ENCODE measurements around the gene GGN. TPM values are rescaled to one million over a fixed set of nuclear protein-coding genes. Genes with fewer than 3 reads are reported as not detected.

The GGN gene
- total and polyA plus RNA-seq, 9 of the 15 experiments (the other 6 are each of a cell fraction or from before 2014, with no cell fraction given), result 0.15 to 0.33 TPM; not detected in 7

- TF ChIP-seq GABPB1 (CRISPR knock-in tag; IDR thresholded peaks at IDR 0.05) (0 out of 2 replicates have a peak, but pooled peaks have one; percentile 23), SMC3 (conservative IDR thresholded peaks at IDR 0.05; ENCODE audit: insufficient read depth, low read depth, low read length) (no peak), HDAC1 (IDR thresholded peaks at IDR 0.05) (peak in 1 of 2 experiments; percentile 88; a peak in 2 of 4 replicates), NONO (IDR thresholded peaks at IDR 0.05; ENCODE audit: low read depth in 2 of 2, low read length in 1 of 2) (no peak), ZNF561 (CRISPR knock-in tag; conservative IDR thresholded peaks at IDR 0.05) (no peak), KLF13 (tag; IDR thresholded peaks at IDR 0.05; ENCODE audit: borderline replicate concordance, low read depth) (no peak), TFAP4 (CRISPR knock-in tag; IDR thresholded peaks at IDR 0.05; ENCODE audit: borderline replicate concordance) (no peak; the same call in 1 of the 2 replicates), RFX5 (IDR thresholded peaks at IDR 0.05; ENCODE audit: low read depth, low read length) (no peak), ZNF717 (CRISPR knock-in tag; IDR thresholded peaks at IDR 0.05) (no peak), SRSF9 (IDR thresholded peaks at IDR 0.05; ENCODE audit: borderline replicate concordance, low read depth, low read length) (no peak), KDM4B (IDR thresholded peaks at IDR 0.05; ENCODE audit: borderline replicate concordance in 2 of 2, low read depth in 1 of 2) (no peak), NCOR1 (IDR thresholded peaks at IDR 0.05) (no peak), ZNF76 (CRISPR knock-in tag; IDR thresholded peaks at IDR 0.05; ENCODE audit: borderline replicate concordance) (no peak), SUPT5H (IDR thresholded peaks at IDR 0.05) (peak; percentile 79), LCOR (CRISPR knock-in tag; IDR thresholded peaks at IDR 0.05) (no peak), NFIX (CRISPR knock-in tag; IDR thresholded peaks at IDR 0.05; ENCODE audit: low read depth) (no peak), ZNF41 (CRISPR knock-in tag; conservative IDR thresholded peaks at IDR 0.05) (no peak), CEBPG (CRISPR knock-in tag; IDR thresholded peaks at IDR 0.05) (no peak), CEBPG (tag; conservative IDR thresholded peaks at IDR 0.05 in 1 of 2, IDR thresholded peaks at IDR 0.05 in 1 of 2) (no peak), EWSR1 (IDR thresholded peaks at IDR 0.05; ENCODE audit: borderline replicate concordance, low read depth, partially characterized antibody) (no peak), PCBP2 (IDR thresholded peaks at IDR 0.05; ENCODE audit: low read depth, low read length, poor library complexity, severe bottlenecking) (no peak)
- TF ChIP-seq, protein P1, sequence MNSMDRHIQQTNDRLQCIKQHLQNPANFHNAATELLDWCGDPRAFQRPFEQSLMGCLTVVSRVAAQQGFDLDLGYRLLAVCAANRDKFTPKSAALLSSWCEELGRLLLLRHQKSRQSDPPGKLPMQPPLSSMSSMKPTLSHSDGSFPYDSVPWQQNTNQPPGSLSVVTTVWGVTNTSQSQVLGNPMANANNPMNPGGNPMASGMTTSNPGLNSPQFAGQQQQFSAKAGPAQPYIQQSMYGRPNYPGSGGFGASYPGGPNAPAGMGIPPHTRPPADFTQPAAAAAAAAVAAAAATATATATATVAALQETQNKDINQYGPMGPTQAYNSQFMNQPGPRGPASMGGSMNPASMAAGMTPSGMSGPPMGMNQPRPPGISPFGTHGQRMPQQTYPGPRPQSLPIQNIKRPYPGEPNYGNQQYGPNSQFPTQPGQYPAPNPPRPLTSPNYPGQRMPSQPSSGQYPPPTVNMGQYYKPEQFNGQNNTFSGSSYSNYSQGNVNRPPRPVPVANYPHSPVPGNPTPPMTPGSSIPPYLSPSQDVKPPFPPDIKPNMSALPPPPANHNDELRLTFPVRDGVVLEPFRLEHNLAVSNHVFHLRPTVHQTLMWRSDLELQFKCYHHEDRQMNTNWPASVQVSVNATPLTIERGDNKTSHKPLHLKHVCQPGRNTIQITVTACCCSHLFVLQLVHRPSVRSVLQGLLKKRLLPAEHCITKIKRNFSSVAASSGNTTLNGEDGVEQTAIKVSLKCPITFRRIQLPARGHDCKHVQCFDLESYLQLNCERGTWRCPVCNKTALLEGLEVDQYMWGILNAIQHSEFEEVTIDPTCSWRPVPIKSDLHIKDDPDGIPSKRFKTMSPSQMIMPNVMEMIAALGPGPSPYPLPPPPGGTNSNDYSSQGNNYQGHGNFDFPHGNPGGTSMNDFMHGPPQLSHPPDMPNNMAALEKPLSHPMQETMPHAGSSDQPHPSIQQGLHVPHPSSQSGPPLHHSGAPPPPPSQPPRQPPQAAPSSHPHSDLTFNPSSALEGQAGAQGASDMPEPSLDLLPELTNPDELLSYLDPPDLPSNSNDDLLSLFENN (IDR thresholded peaks at IDR 0.05; ENCODE audit: low read depth in 2 of 2, low read length in 2 of 2), result no peak
Measured at GRCh38 chr19:38335949-38336637, 51.7 kb downstream of the GGN start (continued).

All from K562 (cell line).